ENCODE results near the gene FAS.

FAS gene

GRCh38 chr10:88953662-88954061 lies 36.9 kb upstream of the FAS start:
- peaks cover 18% of the 10 kb centered on the region for H3K4me1 ChIP-seq (ENCODE audit: insufficient read depth, low read length, poor library complexity, severe bottlenecking)
- no peak overlapping the region for H2AFZ ChIP-seq (ENCODE audit: low read length)
- no peaks in the 10 kb centered on the region for H3F3A ChIP-seq (ENCODE audit: low read depth)
- H3K36me3 ChIP-seq (ENCODE audit: insufficient read depth, low read length), result no peaks in the 10 kb centered on the region
- TF ChIP-seq, protein P1, sequence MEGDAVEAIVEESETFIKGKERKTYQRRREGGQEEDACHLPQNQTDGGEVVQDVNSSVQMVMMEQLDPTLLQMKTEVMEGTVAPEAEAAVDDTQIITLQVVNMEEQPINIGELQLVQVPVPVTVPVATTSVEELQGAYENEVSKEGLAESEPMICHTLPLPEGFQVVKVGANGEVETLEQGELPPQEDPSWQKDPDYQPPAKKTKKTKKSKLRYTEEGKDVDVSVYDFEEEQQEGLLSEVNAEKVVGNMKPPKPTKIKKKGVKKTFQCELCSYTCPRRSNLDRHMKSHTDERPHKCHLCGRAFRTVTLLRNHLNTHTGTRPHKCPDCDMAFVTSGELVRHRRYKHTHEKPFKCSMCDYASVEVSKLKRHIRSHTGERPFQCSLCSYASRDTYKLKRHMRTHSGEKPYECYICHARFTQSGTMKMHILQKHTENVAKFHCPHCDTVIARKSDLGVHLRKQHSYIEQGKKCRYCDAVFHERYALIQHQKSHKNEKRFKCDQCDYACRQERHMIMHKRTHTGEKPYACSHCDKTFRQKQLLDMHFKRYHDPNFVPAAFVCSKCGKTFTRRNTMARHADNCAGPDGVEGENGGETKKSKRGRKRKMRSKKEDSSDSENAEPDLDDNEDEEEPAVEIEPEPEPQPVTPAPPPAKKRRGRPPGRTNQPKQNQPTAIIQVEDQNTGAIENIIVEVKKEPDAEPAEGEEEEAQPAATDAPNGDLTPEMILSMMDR (conservative IDR thresholded peaks at IDR 0.05; ENCODE audit: low read length), result no peak
- TF ChIP-seq EZH2phosphoT487 (IDR thresholded peaks at IDR 0.05; ENCODE audit: borderline replicate concordance), result no peak
- H3K9me2 ChIP-seq (replicated peaks; ENCODE audit: low read depth, low read length), result no peaks in the 10 kb centered on the region
- H3K4me3 ChIP-seq (ENCODE audit: low read length, poor library complexity, severe bottlenecking), result no peak overlapping the region
- H3K27me3 ChIP-seq (ENCODE audit: insufficient read depth, low read length, poor library complexity, severe bottlenecking), result no peaks in the 10 kb centered on the region
- H3K4me2 ChIP-seq (ENCODE audit: low read depth, low read length, poor library complexity, severe bottlenecking), result no peak overlapping the region
- no peaks in the 10 kb centered on the region for H3K9me3 ChIP-seq (ENCODE audit: insufficient read depth, low read depth, low read length)
- no peaks in the 10 kb centered on the region for H3K79me2 ChIP-seq (ENCODE audit: insufficient read depth, low read length)
- no peaks in the 10 kb centered on the region for H4K20me1 ChIP-seq (ENCODE audit: insufficient read depth, low read length, poor library complexity, severe bottlenecking)
- no peak overlapping the region for H3K9ac ChIP-seq (ENCODE audit: low read depth, low read length, poor library complexity, severe bottlenecking)

- no peaks in the 10 kb centered on the region for H3F3A ChIP-seq (ENCODE audit: low read depth)
- H3K79me2 ChIP-seq (ENCODE audit: insufficient read depth, low read length), result no peaks in the 10 kb centered on the region
- H3K27me3 ChIP-seq (ENCODE audit: insufficient read depth, low read length, poor library complexity, severe bottlenecking), result no peaks in the 10 kb centered on the region
- no peaks in the 10 kb centered on the region for H3K9me2 ChIP-seq (replicated peaks; ENCODE audit: low read depth, low read length)
- no peak overlapping the region for H2AFZ ChIP-seq (ENCODE audit: low read length)
- no peaks in the 10 kb centered on the region for H3K36me3 ChIP-seq (ENCODE audit: insufficient read depth, low read length)
- no peaks in the 10 kb centered on the region for H3K9me3 ChIP-seq (ENCODE audit: insufficient read depth, low read depth, low read length)
- no peak overlapping the region for H3K4me3 ChIP-seq (ENCODE audit: low read length, poor library complexity, severe bottlenecking)
- TF ChIP-seq, protein P1 (conservative IDR thresholded peaks at IDR 0.05; ENCODE audit: low read length), result no peak
- no peak for TF ChIP-seq EZH2phosphoT487 (IDR thresholded peaks at IDR 0.05; ENCODE audit: borderline replicate concordance)
- peaks cover 18% of the 10 kb centered on the region for H3K4me1 ChIP-seq (ENCODE audit: insufficient read depth, low read length, poor library complexity, severe bottlenecking)
- H4K20me1 ChIP-seq (ENCODE audit: insufficient read depth, low read length, poor library complexity, severe bottlenecking), result no peaks in the 10 kb centered on the region
- H3K9ac ChIP-seq (ENCODE audit: low read depth, low read length, poor library complexity, severe bottlenecking), result no peak overlapping the region
- H3K4me2 ChIP-seq (ENCODE audit: low read depth, low read length, poor library complexity, severe bottlenecking), result no peak overlapping the region
Measured at GRCh38 chr10:88954458-88955083, 36.0 kb upstream of the FAS start.

- no peaks in the 10 kb centered on the region for H3K9me2 ChIP-seq (replicated peaks; ENCODE audit: low read depth, low read length)
- no peaks in the 10 kb centered on the region for H4K20me1 ChIP-seq (ENCODE audit: insufficient read depth, low read length, poor library complexity, severe bottlenecking)
- H3K79me2 ChIP-seq (ENCODE audit: insufficient read depth, low read length), result no peaks in the 10 kb centered on the region
- H3K27me3 ChIP-seq (ENCODE audit: insufficient read depth, low read length, poor library complexity, severe bottlenecking), result peaks cover 5% of the 10 kb centered on the region
- no peaks in the 10 kb centered on the region for H3F3A ChIP-seq (ENCODE audit: low read depth)
- no peak for TF ChIP-seq EZH2phosphoT487 (IDR thresholded peaks at IDR 0.05; ENCODE audit: borderline replicate concordance)
- TF ChIP-seq, protein P1 (conservative IDR thresholded peaks at IDR 0.05; ENCODE audit: low read length), result no peak
- no peak overlapping the region for H3K9ac ChIP-seq (ENCODE audit: low read depth, low read length, poor library complexity, severe bottlenecking)
- H3K36me3 ChIP-seq (ENCODE audit: insufficient read depth, low read length), result no peaks in the 10 kb centered on the region
- no peak overlapping the region for H3K4me3 ChIP-seq (ENCODE audit: low read length, poor library complexity, severe bottlenecking)
- H3K4me1 ChIP-seq (ENCODE audit: insufficient read depth, low read length, poor library complexity, severe bottlenecking), result peaks cover 8% of the 10 kb centered on the region
- no peak overlapping the region for H2AFZ ChIP-seq (ENCODE audit: low read length)
- no peak overlapping the region for H3K4me2 ChIP-seq (ENCODE audit: low read depth, low read length, poor library complexity, severe bottlenecking)
- H3K9me3 ChIP-seq (ENCODE audit: insufficient read depth, low read depth, low read length), result no peaks in the 10 kb centered on the region
Measured at GRCh38 chr10:88957381-88957780, 33.2 kb upstream of the FAS start.

Data from Loucy (cell line).